IMR-90 (cell line): ENCODE data around the gene LRP5. TPM values are rescaled to one million over a fixed set of nuclear protein-coding genes. Genes with fewer than 3 reads are reported as not detected.
A peak's percentile ranks its signal among the peaks of the same experiment; 100 is the strongest.

Source experiments
- ATAC-seq: fragments of 200-7000 bp; cut with Tn5 transposase; 2 replicates; pipeline ENCODE4 v1.9.1; 2020; ENCODE audit warnings: low read depth, mild to moderate bottlenecking, moderate library complexity
- BruUV-seq: library from RNA; stranded (reverse); fragments of 400-500 nt; replicated peaks from 2 replicates; lab custom pipeline; 2021; lab: Mats Ljungman, UMichigan
- CTCF ChIA-PET: fragments of 300-600 bp; formaldehyde crosslinking; extraction: SDS; loops from one replicate; lab custom pipeline; 2021; ENCODE audit warnings: antibody characterized with exemption; lab: Yijun Ruan, JAX
- POLR2A ChIA-PET: fragments of 300-600 bp; sonication (Branson Sonifier 250); formaldehyde crosslinking; loops from one replicate; lab custom pipeline; 2022; ENCODE audit warnings: antibody characterized with exemption; ENCODE audit not compliant: unreplicated experiment; lab: Charles Lee
- DNase-seq: peaks from one replicate; pipeline ENCODE4 v3.0.0; 2013
- H2AFZ ChIP-seq: replicated peaks from 2 replicates; pipeline ENCODE3; 2013; ENCODE audit warnings: low read length, mild to moderate bottlenecking; ENCODE audit not compliant: poor library complexity
- H2AK5ac ChIP-seq: 2 replicates; pipeline ENCODE4 v1.6.1; 2013; ENCODE audit warnings: low read depth, low read length, inconsistent platforms
- H2AK9ac ChIP-seq: replicated peaks from 2 replicates; pipeline ENCODE3; 2013; ENCODE audit warnings: mild to moderate bottlenecking, low read depth, low read length, moderate library complexity; ENCODE audit not compliant: poor library complexity
- H2BK120ac ChIP-seq: 2 replicates; pipeline ENCODE4 v1.6.1; 2013; ENCODE audit warnings: low read depth, low read length, inconsistent platforms
- H2BK15ac ChIP-seq: 3 replicates; pipeline ENCODE4 v1.6.1; 2013; ENCODE audit warnings: low read depth, low read length, inconsistent platforms
- H2BK20ac ChIP-seq: 2 replicates; pipeline ENCODE4 v1.6.1; 2013; ENCODE audit warnings: low read depth, mild to moderate bottlenecking, inconsistent platforms, low read length, moderate library complexity
- H2BK5ac ChIP-seq: 2 replicates; pipeline ENCODE4 v1.6.1; 2013; ENCODE audit warnings: mild to moderate bottlenecking, low read depth, low read length, inconsistent platforms; ENCODE audit not compliant: poor library complexity, severe bottlenecking
- H3K14ac ChIP-seq: replicated peaks from 2 replicates; pipeline ENCODE4 v1.6.1; 2013; ENCODE audit warnings: low read depth, low read length, inconsistent platforms
- H3K18ac ChIP-seq: 2 replicates; pipeline ENCODE4 v1.6.1; 2013; ENCODE audit warnings: low read depth, low read length, control low read depth
- H3K23ac ChIP-seq: 2 replicates; pipeline ENCODE4 v1.6.1; 2013; ENCODE audit warnings: low read depth, low read length, inconsistent platforms
- H3K27ac ChIP-seq: 2 replicates; pipeline ENCODE4 v1.5.1; 2013; ENCODE audit warnings: mild to moderate bottlenecking, control low read depth, low read length; ENCODE audit not compliant: insufficient read depth
- H3K27me3 ChIP-seq: 2 replicates; pipeline ENCODE4 v1.6.1; 2013; ENCODE audit warnings: low read length; ENCODE audit not compliant: control insufficient read depth, insufficient read depth
- H3K36me3 ChIP-seq: 2 replicates; pipeline ENCODE4 v1.6.1; 2013; ENCODE audit warnings: low read length, mixed read lengths; ENCODE audit not compliant: control insufficient read depth, insufficient read depth
- H3K4ac ChIP-seq: 2 replicates; pipeline ENCODE4 v1.6.1; 2013; ENCODE audit warnings: low read depth, low read length, inconsistent platforms
- H3K4me1 ChIP-seq: 2 replicates; pipeline ENCODE4 v1.6.1; 2013; ENCODE audit warnings: low read length, mixed read lengths; ENCODE audit not compliant: control insufficient read depth, insufficient read depth
- H3K4me2 ChIP-seq: 2 replicates; pipeline ENCODE4 v1.6.1; 2013; ENCODE audit warnings: low read depth, mild to moderate bottlenecking, control low read depth, low read length, moderate library complexity
- H3K4me3 ChIP-seq: 2 replicates; pipeline ENCODE4 v1.5.1; 2013; ENCODE audit warnings: low read depth, mild to moderate bottlenecking, control low read depth, low read length, moderate library complexity; ENCODE audit not compliant: insufficient read depth
- H3K56ac ChIP-seq: 2 replicates; pipeline ENCODE4 v1.6.1; 2013; ENCODE audit warnings: low read length, inconsistent platforms; ENCODE audit not compliant: insufficient read depth; ENCODE audit errors: extremely low read depth
- H3K79me1 ChIP-seq, 2 experiments: 2 replicates each; pipeline ENCODE4 v1.6.1; 2013; ENCODE audit warnings: low read length in 2 of 2, inconsistent platforms in 1 of 2, low read depth in 1 of 2
- H3K9ac ChIP-seq: 2 replicates; pipeline ENCODE4 v1.6.1; 2013; ENCODE audit warnings: low read depth, low read length, control low read depth
- H3K9me1 ChIP-seq: 2 replicates; pipeline ENCODE4 v1.6.1; 2013; ENCODE audit warnings: low read length, inconsistent platforms; ENCODE audit not compliant: insufficient read depth
- H3K9me3 ChIP-seq: 2 replicates; pipeline ENCODE4 v1.6.1; 2013; ENCODE audit warnings: low read length; ENCODE audit not compliant: control insufficient read depth, insufficient read depth
- H4K20me1 ChIP-seq: 2 replicates; pipeline ENCODE4 v1.6.1; 2013; ENCODE audit warnings: low read length, inconsistent platforms; ENCODE audit not compliant: insufficient read depth
- H4K5ac ChIP-seq: 2 replicates; pipeline ENCODE4 v1.6.1; 2013; ENCODE audit warnings: mild to moderate bottlenecking, low read depth, low read length, control low read depth
- H4K8ac ChIP-seq, 2 experiments: 2 replicates each; pipeline ENCODE4 v1.6.1; 2013; ENCODE audit warnings: low read depth in 2 of 2, low read length in 2 of 2, control low read depth in 1 of 2, inconsistent platforms in 1 of 2
- H4K91ac ChIP-seq: 2 replicates; pipeline ENCODE4 v1.6.1; 2013; ENCODE audit warnings: low read depth, low read length, inconsistent platforms; ENCODE audit not compliant: insufficient read depth
- CEBPB ChIP-seq: IDR thresholded peaks from 2 replicates; pipeline ENCODE4 v1.6.1; 2012; ENCODE audit warnings: low read depth, low read length, improper control_type of control experiment
- CHD1 ChIP-seq: IDR thresholded peaks from 2 replicates; pipeline ENCODE4 v1.6.1; 2012; ENCODE audit warnings: low read depth, low read length, improper control_type of control experiment
- MAZ ChIP-seq: IDR thresholded peaks from 2 replicates; pipeline ENCODE4 v1.6.1; 2012; ENCODE audit warnings: low read depth, mild to moderate bottlenecking, low read length, improper control_type of control experiment, moderate library complexity, borderline replicate concordance
- MXI1 ChIP-seq: IDR thresholded peaks from 2 replicates; pipeline ENCODE4 v1.6.1; 2012; ENCODE audit warnings: low read depth, mild to moderate bottlenecking, low read length, moderate library complexity, borderline replicate concordance
- RAD21 ChIP-seq: IDR thresholded peaks from 2 replicates; pipeline ENCODE4 v1.6.1; 2012; ENCODE audit warnings: low read length, improper control_type of control experiment
- SMC3 ChIP-seq: fragments of 150-350 bp; IDR thresholded peaks from 2 replicates; pipeline ENCODE4 v1.6.1; 2016; ENCODE audit warnings: low read depth, mild to moderate bottlenecking, antibody characterized with exemption, low read length, moderate library complexity
- WGBS, 2 experiments: methylation state at CpG; one replicate each; pipeline versions ENCODE4 v1.1.5 to v1.1.7; 2013; ENCODE audit warnings: missing lambda C conversion rate in 2 of 2; ENCODE audit not compliant: insufficient read length in 1 of 2; ENCODE audit errors: extremely low coverage in 2 of 2; 5-methylcytosine and 5-hydroxymethylcytosine counted together
- dilution Hi-C: fragments of 300-500 bp; cut with HindIII; formaldehyde crosslinking; loops from one replicate; pipeline ENCODE4 v1.14.3; 2018; ENCODE audit warnings: low sequenced_read_pairs; ENCODE audit not compliant: unreplicated experiment
- in situ Hi-C: fragments of 300-500 bp; cut with MboI; formaldehyde crosslinking; loops from 3 replicates; pipeline ENCODE4 v1.14.3; 2019; ENCODE audit warnings: low sequenced_read_pairs, inconsistent platforms, mixed read lengths
- intact Hi-C: fragments of 100-400 bp; cut with micrococcal nuclease; formaldehyde crosslinking; loops from 2 replicates; pipeline ENCODE4 v1.10.0; 2022
- polyA plus RNA-seq, 3 experiments: library from polyadenylated mRNA; depleted of rRNA; stranded (reverse); fragments of >200 nt; gene quantifications; 2 replicates each; pipeline ENCODE4 v1.2.3, GENCODE V29; 2012; ENCODE audit warnings: low replicate concordance in 1 of 3
- total RNA-seq: library from RNA; depleted of rRNA; stranded (reverse); fragments of >200 nt; gene quantifications from 2 replicates; pipeline ENCODE4 v1.2.3, GENCODE V29; 2012
- TF ChIP-seq, protein P1 (sequence below): conservative IDR thresholded peaks from 2 replicates; pipeline ENCODE4 v1.5.1; 2012; ENCODE audit warnings: mild to moderate bottlenecking, low read depth, low read length, improper control_type of control experiment

The LRP5 gene
- total and polyA plus RNA-seq, 2 of the 4 experiments (the other 2 are of a cell fraction): 10.4 to 15.0 TPM

DNA sequence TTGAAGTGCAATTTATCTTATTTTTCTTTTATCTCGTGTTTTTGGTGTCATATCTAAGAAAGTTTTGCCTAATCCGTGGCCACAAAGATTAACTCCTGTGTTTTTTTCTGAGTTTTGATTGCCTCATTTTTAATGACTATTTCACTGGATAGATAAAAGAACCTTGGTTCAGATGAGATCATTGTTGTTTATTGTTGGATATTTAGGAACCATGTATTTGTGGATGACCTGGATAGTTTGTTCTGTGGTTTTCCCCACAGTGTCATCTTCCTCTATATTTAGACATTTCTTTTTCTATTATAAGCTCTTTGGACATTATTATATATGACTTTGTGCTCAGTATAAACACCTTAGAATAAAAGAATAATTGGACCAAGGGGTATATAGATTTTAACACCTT lies 185.4 kb downstream of the LRP5 start:
- Histone ChIP-seq H3K9me1 (peaks cover 30% of the 10 kb centered on the region), H3K56ac (no peak overlapping the region), H2BK5ac (no peak overlapping the region), H3K18ac (no peak overlapping the region), H2AFZ (no peak overlapping the region), H3K27ac (no peak overlapping the region), H4K5ac (no peak overlapping the region), H2BK120ac (no peak overlapping the region), H3K4ac (no peak overlapping the region), H3K79me1 (peaks cover 16 to 79% of the 10 kb centered on the region in 2 experiments), H3K4me3 (no peak overlapping the region), H2AK9ac (no peak overlapping the region), H3K4me2 (no peak overlapping the region; the same call in 1 of the 2 replicates), H3K9ac (no peak overlapping the region), H2AK5ac (no peak overlapping the region), H3K4me1 (peaks cover 9% of the 10 kb centered on the region), H4K91ac (no peak overlapping the region), H4K20me1 (peaks cover 95% of the 10 kb centered on the region), H2BK20ac (no peak overlapping the region), H3K14ac (no peak overlapping the region), H3K23ac (no peak overlapping the region), H2BK15ac (no peak overlapping the region), H3K27me3 (no peaks in the 10 kb centered on the region), H3K9me3 (no peaks in the 10 kb centered on the region), H3K36me3 (no peaks in the 10 kb centered on the region), H4K8ac (no peak overlapping the region)
- dilution Hi-C loops: no loop called here
- in situ Hi-C loops: no loop called here
- POLR2A ChIA-PET: no interaction called here
- intact Hi-C loops: no loop called here
- BruUV-seq: no TSS peak
- TF ChIP-seq, protein P1, sequence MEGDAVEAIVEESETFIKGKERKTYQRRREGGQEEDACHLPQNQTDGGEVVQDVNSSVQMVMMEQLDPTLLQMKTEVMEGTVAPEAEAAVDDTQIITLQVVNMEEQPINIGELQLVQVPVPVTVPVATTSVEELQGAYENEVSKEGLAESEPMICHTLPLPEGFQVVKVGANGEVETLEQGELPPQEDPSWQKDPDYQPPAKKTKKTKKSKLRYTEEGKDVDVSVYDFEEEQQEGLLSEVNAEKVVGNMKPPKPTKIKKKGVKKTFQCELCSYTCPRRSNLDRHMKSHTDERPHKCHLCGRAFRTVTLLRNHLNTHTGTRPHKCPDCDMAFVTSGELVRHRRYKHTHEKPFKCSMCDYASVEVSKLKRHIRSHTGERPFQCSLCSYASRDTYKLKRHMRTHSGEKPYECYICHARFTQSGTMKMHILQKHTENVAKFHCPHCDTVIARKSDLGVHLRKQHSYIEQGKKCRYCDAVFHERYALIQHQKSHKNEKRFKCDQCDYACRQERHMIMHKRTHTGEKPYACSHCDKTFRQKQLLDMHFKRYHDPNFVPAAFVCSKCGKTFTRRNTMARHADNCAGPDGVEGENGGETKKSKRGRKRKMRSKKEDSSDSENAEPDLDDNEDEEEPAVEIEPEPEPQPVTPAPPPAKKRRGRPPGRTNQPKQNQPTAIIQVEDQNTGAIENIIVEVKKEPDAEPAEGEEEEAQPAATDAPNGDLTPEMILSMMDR: no peak
- TF ChIP-seq SMC3 (no peak), MXI1 (no peak), MAZ (no peak), RAD21 (no peak), CEBPB (peak; percentile 20; the same call in 1 of the 2 replicates), CHD1 (no peak)
- ATAC-seq: no peak
- DNase-seq: no peak
- CTCF ChIA-PET: no interaction called here
- WGBS, 2 experiments: no CpG with 5 or more reads among the region's 2 CpGs
